ENCODE results near the gene TUFM. TPM values are rescaled to one million over a fixed set of nuclear protein-coding genes. Genes with fewer than 3 reads are reported as not detected.
A peak's percentile ranks its signal among the peaks of the same experiment; 100 is the strongest.
"Not testable (repeated sequence)": the region's sequence is repeated elsewhere in the genome, so short reads cannot be mapped to it uniquely, and the experiment has no call there.

Gene TUFM
- polyA plus RNA-seq, 12 donors = 108 to 176 (median 142) TPM; not detected in 1

- DNase-seq = not testable (repeated sequence)
Measured at GRCh38 chr16:28807445-28808120, 38.6 kb downstream of the TUFM start.

DNA sequence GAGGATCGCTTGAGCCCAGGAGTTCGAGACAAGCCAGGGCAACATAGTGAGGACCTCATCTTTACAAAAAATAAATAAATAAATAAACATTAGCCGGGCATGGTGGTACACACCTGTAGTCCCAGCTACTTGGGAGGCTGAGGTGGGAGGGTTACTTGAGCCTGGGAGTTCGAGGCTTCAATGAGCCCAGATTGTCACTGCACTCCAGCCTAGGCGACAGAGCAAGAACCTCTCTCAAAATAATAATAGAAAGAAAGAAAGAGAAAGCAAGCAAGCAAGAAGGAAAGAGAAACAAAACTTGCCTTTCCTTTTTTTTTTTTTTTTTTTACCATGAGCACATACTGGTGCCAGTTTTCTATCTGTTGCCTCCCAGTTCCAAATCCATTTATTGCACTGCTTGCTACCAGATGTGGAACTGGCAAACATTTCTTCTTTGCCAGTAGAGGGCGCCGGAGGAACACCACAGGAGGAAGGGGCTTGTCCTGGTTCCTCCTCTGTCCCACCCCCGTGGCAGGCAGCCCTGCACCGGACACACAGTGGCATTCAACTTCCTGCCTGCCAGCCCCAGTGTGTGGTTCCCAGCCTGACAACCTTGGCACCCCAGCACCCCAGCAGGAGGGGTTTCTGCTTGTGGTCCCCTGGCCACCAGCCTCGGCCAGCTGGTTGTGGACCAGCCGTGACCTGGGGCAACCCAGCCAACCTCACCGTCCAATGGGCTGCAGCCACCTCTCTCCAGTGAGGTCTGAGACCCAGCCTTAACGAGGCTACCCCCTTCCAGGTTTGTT lies 43.7 kb downstream of the TUFM start:
- peak; percentile 84 for DNase-seq

Other genes with a start within 250 kb of the TUFM start
- 1 to 10 TPM in 1 of 12 donors, under 1 TPM in 9, not detected in 2; 0.39 to 1.1 (median 0.64) TPM for gene SULT1A2, start 249.3 kb downstream of the TUFM start, polyA plus RNA-seq (ENCODE audit: insufficient read length in 12 of 12)
- gene SULT1A1, start 236.3 kb downstream of the TUFM start, polyA plus RNA-seq (ENCODE audit: insufficient read length in 12 of 12) = 10 to 100 TPM in 6 of 12 donors, 1 to 10 TPM in 5, not detected in 1; 5.4 to 21.7 (median 11.2) TPM
- gene NPIPB8, start 208.3 kb downstream of the TUFM start, polyA plus RNA-seq (ENCODE audit: insufficient read length in 12 of 12) = under 1 TPM in 6 of 12 donors, not detected in 6; 0.11 to 0.67 (median 0.42) TPM
- 100 to 1,000 TPM in 10 of 12 donors, 10 to 100 TPM in 1, not detected in 1; 86.4 to 613 (median 309) TPM for gene EIF3C, start 134.9 kb downstream of the TUFM start, polyA plus RNA-seq (ENCODE audit: insufficient read length in 12 of 12)
- gene NPIPB9, start 94.6 kb downstream of the TUFM start, polyA plus RNA-seq (ENCODE audit: insufficient read length in 12 of 12) = 1 to 10 TPM in 8 of 12 donors, under 1 TPM in 3, not detected in 1; 0.37 to 6.8 (median 1.7) TPM
- 100 to 1,000 TPM in 2 of 12 donors, 10 to 100 TPM in 9, not detected in 1; 56.0 to 174 (median 71.2) TPM for gene ATXN2L, start 23.3 kb downstream of the TUFM start, polyA plus RNA-seq (ENCODE audit: insufficient read length in 12 of 12)
- 10 to 100 TPM in 11 of 12 donors, not detected in 1; 30.0 to 75.8 (median 43.5) TPM for gene SH2B1, start 17.5 kb upstream of the TUFM start, polyA plus RNA-seq (ENCODE audit: insufficient read length in 12 of 12)
- 100 to 1,000 TPM in 11 of 12 donors, not detected in 1; 149 to 964 (median 352) TPM for gene ATP2A1, start 32.1 kb upstream of the TUFM start, polyA plus RNA-seq (ENCODE audit: insufficient read length in 12 of 12)
- 10 to 100 TPM in 9 of 12 donors, 1 to 10 TPM in 2, not detected in 1; 8.8 to 26.8 (median 12.7) TPM for gene RABEP2, start 78.9 kb upstream of the TUFM start, polyA plus RNA-seq (ENCODE audit: insufficient read length in 12 of 12)
- gene CD19, start 85.6 kb upstream of the TUFM start, polyA plus RNA-seq (ENCODE audit: insufficient read length in 12 of 12) = 1 to 10 TPM in 1 of 12 donors, under 1 TPM in 8, not detected in 3; 0.14 to 2.3 (median 0.28) TPM
- 10 to 100 TPM in 11 of 12 donors, not detected in 1; 14.1 to 46.1 (median 24.3) TPM for gene NFATC2IP, start 104.6 kb upstream of the TUFM start, polyA plus RNA-seq (ENCODE audit: insufficient read length in 12 of 12)
- 10 to 100 TPM in 11 of 12 donors, not detected in 1; 17.3 to 29.0 (median 20.6) TPM for gene SPNS1, start 128.4 kb upstream of the TUFM start, polyA plus RNA-seq (ENCODE audit: insufficient read length in 12 of 12)
- 10 to 100 TPM in 1 of 12 donors, 1 to 10 TPM in 9, not detected in 2; 2.0 to 10.2 (median 2.5) TPM for gene LAT, start 138.7 kb upstream of the TUFM start, polyA plus RNA-seq (ENCODE audit: insufficient read length in 12 of 12)

Measured in muscle of arm (tissue), 12 donors.